ENCODE data around the gene COG1.

The COG1 gene

DNA sequence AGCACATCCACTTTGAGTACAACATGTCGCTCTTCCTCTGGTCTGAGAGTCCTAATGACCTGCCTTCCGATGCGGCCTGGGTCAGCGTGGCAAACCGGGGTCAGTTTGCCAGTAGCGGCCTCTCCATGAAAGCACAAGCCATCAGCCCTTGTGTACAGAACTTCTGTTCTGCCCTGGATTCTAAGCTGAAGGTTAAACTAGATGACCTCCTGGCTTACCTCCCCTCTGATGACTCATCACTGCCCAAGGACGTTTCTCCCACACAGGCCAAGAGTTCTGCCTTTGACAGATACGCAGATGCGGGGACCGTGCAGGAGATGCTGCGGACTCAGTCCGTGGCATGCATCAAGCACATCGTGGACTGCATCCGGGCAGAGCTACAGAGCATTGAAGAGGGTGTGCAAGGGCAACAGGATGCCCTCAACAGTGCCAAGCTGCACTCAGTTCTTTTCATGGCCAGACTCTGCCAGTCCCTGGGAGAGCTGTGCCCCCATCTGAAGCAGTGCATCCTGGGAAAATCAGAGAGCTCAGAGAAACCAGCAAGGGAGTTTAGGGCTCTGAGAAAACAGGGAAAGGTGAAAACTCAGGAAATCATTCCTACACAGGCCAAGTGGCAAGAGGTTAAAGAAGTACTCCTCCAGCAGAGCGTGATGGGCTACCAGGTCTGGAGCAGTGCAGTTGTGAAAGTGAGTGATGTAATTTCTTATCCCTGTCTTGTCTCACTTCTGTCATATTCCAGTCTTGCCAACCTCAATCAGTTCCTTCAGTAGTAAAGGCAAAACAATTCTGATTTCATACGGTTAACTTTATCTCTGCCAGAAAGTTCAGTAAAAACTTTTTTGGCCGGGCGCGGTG is 8.6 kb downstream of the COG1 start:
- no peak for FAIRE-seq

DNA sequence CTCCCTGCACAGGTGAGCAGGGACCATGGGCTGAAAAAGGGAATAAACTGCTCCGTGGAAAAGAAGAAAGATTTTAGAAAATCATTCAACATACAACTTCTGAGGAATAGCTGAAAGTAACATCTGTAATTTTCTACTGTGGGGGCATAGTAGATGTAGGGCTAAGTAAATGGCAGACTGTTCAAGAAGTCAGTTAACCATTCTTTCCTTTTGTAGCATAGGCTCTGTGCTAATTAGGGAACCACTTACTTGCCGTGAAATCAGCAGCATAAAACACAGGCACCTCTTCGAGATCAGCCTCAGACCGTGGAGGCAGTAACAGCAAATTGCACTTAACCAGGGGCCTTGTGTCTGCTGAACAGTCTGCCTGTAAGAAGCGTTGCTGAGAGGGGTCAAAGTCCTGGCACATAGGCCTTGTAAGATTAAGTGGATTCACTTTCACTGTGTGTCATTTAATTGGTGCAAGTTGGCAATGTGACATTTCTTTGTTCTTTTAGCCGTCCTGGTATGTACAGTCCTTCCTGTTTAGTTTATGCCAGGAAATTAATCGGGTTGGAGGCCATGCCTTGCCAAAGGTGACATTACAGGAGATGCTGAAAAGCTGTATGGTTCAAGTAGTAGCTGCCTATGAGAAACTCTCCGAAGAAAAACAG is 10.4 kb downstream of the COG1 start:
- peak; percentile 41 for FAIRE-seq

DNA sequence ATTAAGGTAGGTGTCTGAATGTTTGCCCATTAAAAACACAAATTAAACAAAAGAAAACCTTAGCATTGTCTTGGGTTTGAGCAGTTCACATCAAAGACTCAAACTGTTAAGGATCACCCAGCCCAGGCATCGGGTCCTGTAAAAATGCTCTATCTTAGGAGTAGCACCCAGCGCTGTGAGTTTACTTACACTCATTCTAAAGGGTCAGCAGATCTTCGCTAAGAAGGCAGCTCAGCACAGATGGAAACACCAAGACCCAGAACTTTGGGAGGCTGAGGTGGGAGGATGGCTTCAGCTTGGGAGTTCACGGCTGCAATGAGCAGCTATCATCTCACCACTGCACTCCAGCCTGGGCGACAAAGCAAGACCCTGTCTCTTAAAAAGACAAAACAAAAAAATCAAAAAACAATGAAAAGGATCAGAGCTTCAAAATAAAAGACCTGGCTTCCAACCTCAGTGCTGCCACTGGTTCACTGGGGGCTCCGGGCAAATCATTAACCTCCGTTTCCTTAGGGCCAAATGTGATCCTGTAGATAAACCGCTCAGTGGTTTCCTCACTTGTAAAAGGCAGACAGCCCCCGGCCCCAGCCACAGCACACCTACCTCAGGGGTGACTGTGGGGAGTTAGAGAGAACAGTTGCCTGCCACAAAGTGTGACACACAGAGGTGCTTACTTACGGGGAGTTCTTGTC is 11.1 kb downstream of the COG1 start:
- FAIRE-seq, result no peak

DNA sequence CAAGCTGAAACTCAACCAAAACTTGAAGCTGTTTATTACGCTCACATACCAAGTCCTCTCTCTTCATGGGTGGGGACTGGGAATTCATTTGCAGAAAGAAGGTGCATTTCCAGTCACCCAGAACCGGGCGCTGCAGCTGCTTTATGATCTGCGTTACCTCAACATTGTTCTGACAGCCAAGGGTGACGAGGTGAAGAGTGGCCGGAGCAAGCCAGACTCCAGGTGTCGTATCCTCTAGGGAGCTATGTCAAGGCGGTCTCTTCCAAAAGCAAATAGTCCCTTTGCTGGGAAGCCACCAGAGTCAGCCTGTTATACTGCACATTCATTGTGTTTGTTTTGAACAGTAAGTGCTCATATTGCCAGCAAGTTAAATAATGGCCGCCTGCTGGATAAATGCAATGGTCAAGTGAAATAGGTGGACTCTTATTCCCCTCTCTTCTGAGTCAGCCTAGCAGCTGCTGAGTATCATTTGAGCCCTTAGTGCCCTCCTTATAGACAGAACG is 12.7 kb downstream of the COG1 start:
- peak; percentile 85 for FAIRE-seq

DNA sequence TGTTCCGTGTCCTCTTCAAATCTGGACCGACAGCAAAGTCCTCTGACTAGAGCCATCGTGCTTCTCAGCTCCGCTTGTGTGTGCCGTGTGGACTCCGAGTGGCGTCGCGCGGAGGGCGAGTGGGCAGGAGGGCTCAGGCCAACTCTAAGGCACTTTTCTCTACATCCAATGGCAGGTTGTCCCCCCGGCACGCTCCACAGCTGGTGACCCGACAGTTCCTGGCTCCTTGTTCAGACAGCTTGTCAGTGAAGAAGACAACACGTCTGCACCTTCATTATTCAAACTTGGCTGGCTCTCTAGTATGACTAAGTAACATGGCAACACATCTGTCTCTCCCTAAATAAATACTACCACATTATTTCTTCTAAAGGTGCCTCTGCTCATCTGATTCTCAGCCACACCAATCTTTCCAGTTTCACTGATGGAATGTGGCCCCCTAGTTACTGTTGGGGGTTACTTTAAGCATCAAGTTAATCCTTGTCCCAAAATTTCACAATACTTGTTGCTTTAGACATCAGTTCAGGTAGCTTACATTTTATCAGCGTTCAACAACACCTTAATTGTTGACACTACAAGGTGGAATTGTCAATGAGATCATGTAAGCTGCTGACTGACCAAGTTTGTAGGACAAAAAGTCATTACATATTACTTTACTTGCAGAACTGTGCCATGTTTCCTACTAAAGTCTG is 15.4 kb downstream of the COG1 start:
- no peak for FAIRE-seq

DNA sequence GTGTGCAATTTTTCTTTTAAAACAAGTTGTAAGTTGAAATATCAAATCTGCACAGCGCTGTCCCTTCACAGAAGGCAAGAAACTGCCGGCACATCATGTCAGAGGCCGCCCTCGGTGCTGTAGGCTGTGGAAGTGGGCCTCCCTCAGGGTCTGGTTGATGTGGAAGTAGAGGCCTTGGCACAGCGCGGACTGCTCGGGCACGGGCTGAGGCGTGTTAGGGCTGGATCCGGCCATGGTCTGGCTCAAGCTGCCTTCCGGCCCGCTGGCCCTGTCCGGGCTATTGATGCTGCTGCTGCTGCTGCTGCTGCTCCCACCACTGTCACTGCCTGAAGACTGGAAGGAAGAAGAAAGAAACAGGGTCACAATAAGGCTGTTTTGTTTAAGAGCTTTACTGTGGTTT is 16.6 kb downstream of the COG1 start:
- no peak for FAIRE-seq

DNA sequence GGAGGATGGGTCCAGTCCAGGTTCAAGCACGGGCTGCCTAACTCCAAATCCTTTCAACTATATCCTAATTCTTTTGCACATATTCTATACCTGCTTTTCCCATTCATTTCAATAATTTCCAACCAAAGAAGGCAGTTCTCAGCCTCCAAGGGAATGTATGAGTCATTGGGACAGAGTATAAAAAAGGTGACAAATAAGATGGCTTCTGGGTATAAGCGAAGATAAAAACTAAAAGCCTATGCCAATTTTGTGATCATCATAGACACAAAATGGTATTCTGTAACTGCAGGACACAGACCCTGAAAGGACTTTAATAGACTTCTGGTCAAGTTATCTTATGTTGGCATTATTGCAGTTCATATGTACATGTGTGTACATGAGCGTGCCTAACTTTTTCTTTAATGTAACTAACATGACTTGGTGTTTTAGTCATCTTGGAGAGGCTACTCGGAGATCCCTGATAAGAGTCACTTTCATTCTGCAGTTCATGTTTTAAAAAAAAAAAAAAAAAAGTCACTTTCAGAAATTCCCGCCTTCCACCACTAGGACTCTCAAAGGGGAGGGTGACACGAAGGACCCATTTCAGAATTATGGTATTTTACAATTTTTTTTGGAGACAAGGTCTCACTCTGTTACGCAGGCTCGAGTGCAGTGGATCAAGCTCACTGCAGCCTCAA is 17.3 kb downstream of the COG1 start:
- FAIRE-seq, result no peak

DNA sequence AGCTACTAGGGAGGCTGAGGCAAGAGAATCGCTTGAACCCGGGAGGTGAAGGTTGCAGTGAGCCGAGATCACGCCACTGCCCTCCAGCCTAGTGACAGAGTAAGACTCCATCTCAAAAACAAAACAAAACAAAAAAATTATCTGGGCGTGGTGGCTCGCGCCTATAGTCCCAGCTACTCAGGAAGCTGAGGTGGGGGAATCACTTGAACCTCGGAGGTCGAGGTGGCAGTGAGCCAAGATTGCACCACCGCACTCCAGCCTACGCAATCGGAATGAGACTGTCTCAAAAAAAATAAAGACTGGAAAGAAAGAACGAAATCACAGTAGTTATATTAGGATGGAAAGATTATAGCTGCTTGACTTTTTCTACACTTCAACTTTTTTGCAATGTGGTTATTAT is 18.9 kb downstream of the COG1 start:
- no peak for FAIRE-seq

DNA sequence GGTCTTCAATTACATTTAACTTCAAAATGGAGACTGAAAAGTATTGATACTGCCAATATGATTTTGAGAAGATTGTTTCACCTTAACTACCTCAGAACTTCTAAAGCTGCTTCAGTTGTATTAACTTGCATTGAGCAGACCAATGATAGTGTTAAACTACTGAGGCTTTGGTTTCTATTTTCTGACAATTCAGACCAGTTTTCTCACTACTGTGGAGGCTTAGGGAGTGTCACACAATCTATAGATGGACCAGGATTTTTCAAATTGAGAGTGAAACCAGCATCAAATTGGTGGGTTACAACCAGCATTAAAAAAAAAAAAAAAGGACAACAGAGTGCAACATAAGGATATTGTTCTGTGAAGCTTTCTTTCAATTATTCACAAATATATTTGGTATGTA is 21.2 kb downstream of the COG1 start:
- no peak for FAIRE-seq

DNA sequence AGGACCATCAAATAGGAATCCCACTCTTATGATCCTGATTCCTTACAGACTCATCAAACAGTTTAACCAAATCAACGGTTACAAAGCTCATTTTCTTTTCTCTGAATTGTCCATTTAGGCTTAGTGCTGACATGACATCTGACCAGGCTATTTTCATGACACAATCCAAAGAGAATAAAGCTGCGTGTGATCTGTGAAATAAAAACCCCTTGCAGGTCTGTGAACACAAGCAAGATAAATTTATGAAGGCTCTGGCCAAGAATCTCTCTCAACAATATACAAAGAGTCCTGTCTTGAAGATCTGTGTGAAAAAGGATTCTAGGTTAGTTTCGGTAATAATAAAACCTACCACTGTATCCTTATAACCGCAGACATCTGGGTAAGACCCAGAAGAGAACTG is 22.0 kb downstream of the COG1 start:
- no peak for FAIRE-seq

DNA sequence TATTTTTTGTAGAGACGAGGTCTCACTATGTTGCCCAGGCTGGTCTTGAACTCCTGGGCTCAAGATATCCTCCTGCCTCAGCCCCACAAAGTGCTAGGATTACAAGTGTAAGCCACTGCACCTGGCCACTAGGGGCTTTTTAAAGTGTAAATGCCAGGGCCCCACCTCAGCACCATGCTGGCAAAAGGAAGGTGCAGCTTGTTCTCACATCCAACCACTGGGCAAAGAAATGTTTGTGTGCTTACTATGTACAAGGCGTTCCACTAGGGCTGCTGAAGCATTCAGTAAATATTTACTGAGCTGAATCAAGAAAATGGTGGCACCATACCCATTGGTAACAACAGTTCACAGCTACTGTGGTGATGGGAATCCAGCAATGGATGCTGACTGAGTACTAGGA is 22.6 kb downstream of the COG1 start:
- FAIRE-seq, result no peak

DNA sequence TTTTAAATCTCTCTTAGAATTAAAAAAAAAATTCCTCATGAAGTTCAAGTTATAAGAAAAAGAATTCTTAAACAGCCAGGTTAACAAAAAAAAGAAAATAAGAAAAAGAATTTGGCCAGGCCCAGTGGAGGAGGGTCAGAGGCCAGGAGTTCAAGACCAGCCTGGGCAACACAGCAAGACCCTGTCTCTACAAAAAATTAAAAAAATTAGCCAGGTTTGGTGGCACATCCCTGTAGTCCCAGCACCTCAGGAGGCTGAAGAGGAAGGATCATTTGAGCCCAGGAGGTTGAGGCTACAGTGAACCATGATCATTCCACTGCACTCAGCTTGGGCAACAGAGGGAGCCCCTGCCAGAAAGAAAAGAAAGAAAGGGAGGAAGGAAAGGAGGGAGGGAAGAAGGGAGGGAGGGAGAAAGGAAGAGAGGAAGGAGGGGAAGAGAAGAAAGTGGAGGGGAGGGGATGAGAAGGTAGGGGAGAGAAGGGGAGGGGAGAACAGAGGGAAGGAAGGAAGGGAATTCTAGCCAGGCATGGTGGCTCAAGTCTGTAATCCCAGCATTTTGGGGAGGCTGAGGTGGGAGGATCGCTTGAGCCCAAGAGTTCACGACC is 30.9 kb downstream of the COG1 start:
- FAIRE-seq, result no peak

DNA sequence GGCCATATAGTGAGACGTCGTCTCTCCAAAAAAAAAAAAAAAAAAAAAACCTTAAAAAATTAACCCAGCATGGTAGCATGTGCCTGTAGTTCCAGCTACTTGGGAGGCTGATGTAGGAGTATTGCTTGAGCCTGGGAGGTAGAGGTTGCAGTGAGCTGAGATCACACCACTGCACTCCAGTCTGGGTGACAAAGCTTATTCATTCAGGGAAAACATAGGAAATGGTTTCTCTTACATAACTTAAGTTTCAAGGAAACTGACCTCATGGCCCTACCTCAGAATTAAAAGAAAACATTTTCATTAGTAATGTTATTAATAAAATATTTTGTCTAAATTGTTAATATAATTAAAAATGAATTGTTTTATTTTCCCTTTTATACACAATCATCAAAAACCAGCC is 31.4 kb downstream of the COG1 start:
- no peak for FAIRE-seq

DNA sequence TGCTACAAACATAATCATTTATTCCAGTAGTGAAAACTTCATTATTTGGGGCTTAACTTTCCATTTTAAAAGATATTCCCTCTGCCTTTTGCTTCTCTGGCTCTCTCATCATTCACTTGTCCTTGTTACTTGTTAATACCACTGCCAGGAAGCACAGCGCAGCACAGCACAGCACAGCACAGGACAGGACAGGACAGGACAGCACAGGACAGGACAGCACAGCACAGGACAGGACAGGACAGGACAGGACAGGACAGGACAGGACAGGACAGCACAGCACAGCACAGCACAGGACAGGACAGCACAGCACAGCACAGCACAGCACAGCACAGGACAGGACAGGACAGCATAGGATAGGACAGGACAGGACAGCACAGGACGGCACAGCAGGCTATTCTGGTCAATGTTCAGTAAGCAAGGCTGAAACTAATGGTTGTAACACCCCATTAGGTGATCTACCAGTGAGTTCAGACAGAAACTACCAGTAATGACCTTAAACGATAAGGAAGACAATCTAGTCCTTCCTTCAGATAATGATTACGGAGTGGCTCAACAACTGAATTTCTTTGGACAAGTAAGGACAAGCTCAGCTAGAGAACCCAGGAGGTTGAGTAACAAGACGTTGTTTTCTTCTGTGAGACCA is 31.9 kb downstream of the COG1 start:
- FAIRE-seq, result no peak

DNA sequence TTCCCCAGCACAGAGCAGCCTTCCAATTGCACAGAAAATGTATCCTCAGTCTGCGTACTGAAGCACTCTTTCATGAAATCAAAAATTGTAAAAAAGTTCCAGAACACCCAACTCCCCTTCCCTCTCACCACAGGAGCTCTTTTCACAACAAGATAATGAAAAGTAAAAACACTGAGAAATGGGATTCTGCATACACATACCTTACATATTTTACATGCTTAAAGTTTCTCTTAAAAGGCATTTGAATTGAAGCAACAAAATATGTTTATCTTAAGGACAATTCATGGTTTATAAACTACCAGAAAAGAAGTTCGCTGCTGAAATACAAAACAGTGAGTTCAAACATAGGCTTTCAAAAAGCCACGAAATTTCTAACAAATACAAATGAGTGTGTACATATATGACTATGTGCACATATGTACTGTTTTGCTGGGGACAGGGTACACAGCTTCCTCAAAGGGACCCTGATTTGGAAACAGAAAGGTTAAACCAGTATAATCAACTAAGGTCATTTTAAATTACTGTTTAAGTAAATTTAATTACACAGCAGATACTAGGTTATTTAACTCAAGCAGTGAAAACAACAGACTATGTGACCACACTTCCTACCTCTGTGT is 33.8 kb downstream of the COG1 start:
- no peak for FAIRE-seq

DNA sequence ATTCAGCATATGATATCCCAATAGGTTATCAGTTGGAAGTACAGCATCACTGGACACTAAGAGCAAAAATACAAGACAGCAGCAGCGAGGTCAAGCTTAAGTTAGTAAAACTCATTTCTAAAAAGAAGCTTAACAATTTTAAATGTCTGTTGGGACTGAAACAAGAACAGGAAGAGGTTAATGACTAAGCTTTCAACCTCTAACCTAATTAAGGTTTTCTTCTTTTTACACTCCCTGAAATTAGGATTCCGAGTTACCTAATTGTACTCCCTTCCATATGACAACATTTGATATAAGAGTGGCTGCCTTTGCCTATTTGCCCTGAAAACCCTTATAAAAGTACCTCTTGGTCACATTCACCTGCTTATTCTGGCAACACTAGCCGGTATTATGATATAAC is 34.5 kb downstream of the COG1 start:
- no peak for FAIRE-seq

DNA sequence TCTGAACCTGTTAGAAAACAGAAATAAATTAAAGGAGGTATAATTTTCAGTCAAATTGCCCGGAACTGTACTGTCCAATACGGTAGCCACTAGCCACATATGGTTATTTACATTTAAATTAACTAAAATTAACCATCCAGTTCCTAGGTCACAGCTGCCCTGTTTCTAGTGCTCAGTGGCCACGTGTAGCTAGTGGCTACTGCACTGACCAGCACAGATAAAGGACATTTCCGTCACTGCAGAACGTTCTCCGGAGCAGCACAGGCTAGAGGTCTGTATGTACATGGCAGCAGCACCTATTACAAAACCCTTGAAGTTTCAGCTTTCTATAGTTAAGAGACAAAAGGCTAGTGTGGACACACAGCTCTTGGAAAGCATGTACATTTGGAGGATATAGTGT is 35.1 kb downstream of the COG1 start:
- FAIRE-seq, result no peak

DNA sequence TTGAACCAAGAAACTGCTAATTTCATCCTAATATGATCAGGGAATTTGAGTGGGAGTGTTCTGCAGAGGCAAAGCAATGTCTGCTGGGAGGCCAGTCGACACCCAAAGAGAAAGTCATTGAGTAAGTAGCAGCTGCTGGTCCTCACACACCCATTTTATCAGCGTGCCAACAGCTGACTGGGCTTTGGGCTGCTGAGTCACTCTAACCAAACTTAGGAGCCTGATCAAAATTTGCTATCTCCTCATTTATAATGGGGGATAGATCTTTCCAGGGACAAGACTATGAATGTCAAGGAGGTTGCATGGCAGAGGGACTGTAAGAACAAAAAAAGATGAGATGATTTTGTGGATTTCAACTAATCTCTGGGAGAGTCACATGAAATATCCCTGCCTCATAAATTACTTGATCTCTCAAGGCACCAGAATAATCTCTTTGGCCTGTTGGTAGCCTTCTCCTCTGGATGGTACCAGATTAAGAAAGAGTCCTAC is 35.9 kb downstream of the COG1 start:
- FAIRE-seq, result no peak

DNA sequence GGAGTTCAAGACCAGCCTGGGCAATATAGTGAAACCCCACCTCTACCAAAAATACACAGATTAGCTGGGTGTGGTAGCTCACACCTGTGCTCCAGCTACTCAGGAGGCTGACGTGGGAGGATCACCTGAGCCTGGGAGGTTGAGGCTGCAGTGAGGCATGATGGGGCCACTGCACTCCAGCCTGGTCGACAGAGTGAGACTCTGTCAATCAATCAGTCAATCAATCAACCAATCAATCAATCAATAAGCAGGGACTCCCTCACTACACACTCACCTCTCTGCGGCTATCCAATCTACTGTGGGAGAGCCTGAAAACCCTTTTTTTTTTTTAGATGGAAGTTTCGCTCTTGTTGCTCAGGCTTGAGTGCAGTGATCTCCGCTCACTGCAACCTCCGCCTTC is 37.2 kb downstream of the COG1 start:
- FAIRE-seq, result no peak

DNA sequence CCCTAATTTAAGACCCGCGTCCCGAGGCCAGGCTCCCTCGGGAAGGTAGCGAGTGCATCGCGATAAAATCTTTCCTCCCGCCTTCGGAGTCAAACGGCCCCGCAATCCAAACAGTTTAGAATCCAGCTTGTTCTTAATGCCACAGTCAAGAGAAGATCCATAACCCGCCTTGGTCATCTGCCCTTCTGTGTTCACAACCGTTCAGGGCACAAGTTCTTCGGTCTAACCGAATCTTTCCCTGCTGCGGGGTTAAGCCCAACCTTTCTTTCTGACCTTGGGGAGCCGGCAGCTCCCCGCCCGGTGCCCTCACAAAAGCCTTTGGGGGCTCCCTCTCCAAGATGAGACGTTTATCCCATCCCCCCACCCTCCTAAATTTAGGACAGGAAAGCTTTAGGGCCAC is 38.5 kb downstream of the COG1 start:
- FAIRE-seq, result no peak

All from islet of Langerhans (tissue), 1 donor.